ENCODE results near the gene POU2F2.

Gene POU2F2

DNA sequence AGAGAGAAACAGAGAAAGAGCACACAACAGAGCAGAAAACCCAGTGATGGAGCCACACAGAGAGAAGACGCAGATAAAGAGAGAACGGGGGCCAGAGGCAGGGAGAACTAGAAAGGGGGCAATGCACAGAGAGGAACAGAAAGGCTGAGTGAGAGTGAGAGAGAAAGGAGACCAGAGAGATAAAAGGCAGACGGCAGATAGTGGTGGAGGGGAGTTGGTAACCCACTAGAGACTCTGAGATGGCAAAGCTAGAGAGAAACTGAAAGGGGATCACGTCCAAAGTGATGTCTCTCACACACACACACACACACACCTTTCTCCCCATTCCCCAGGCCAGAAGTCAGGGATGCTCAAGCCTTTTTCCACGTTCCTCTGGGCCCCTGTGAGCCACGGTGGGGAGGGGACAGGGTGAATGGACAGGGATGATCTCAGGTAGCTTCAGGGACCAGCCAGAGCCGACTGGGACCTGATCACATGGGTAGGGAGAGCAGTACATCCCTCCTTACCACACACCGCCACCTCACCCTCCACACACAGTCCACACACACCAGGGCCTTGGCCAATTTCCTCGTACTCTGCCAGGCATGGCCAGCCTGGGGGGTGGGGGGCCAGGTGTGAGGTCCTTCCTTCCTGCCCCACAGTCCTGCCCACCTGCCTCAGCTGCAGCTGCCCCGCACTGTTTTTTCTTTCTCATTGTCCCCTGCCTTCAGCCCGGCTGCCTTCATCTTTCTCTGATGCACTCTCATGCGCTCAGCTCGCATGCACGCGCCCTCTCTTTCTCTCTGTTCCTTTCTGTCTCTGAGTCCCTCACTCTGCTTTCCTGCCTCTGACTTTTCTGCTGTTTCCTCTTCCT is 22.5 kb upstream of the POU2F2 start:
- DNase-seq: no peak

DNA sequence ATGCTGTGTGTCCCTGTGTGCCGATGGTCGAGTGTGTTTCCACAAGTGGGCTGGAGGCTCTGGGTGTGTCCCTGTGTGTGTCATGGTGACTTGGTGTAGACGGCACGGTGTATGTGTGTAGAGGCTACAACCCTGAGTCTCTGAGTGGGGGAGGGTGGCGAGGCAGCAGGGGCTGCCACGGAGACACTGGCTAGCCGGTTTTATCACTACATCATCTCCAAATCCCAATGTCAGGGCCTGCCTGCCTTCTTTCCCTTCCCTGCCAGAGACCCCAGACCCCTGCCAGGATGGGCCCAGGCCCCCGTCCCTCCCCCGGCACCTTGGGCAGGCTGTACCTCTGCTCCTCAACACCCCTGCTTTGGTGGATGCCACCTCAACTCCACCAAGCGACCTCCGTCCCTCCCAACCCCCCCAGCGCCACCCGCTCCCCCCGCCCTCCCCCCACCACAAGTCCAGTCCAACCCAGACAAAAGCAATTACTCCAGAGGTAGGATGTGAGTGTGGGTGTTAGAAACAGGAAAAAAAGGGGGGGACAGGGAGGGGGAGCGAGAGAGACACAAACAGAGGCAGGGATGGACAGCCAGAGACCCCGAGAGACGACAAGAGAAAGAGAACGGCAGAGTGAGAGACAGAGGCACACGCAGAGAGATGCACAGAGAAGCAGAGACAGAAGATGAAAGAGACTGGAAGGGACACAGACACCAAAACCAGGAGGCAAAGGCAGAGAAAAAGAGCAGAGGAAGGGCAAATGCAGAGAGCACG is 21.6 kb upstream of the POU2F2 start:
- no peak for DNase-seq

DNA sequence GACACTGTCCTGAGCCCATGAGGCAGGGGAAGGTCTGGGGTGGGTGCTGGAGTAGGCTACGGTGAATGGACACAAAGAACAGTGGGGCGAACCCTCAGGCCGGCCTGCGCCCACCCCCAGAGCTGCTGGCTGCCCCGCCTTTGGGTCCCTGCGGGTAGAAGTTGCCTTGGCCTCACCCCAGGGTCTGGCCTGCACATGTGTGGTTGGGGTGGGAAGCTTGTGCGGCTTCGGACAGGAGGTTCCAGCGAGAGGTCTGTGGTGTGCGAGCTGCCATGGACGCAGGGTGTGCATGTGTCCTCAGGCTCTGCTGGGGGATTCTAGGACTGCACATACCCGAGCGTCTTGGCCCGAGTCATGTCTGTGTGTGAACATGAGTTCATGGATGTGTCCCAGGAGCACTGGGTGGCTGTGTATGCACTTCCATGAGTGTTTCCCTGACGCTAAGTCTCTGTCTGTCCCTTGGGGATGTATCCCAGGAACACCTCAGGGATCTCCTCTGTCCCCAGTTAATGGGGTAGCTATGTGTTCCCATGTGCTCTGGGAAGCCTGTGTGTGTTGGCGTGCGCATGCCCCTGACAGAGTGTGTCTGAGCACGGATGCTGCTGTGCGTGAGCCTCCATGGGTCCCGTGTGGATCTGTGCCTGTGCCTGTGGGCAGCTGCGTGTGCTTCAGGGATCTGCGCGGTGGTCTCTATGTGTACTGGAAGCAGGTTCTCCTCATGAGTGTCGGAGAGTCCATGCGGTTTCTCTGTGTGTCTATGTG is 20.8 kb upstream of the POU2F2 start:
- DNase-seq: no peak

DNA sequence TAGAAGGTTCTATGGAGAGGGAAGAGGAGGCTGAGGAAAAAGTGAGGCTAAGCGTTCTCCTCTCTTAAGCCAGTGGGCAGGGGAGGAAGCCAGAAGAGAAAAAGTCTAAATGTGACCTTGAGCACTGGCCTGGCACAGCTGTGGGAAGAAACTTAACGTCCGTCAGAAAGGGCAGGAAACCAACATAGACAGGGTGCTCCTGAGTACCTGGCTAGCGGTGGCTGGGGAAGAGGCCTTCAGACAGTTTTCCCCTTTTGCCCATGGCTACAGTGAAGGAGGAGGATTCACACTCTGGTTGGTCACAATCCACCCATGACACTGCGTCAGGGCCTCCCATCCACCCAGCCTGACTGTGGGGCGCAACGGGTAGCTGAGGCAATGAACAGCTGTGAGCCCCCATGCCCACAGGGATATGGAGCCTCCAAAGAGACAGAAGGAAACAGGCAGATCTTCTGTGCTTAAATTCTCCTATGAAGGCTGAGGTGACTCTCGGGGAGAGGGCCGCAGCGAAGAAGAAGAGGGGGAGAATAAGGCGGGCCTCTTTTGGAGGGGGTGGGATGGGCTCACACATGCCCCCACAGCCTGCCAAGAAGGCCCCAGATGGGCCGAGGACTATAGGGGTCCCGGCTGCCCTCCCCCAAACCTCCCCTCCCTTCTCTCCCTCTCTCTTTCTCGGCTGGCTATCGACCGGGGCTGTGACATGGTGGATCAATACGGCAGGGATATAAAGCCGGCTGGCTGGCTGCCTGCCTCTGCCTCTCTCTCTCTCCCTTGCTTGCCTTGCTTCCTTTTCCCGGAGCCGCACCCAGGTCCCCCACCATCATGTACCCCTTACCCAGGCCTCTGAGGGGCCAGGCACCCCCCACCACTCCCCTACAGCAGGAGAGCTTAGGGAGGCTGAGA is 19.8 kb upstream of the POU2F2 start:
- no peak for DNase-seq

DNA sequence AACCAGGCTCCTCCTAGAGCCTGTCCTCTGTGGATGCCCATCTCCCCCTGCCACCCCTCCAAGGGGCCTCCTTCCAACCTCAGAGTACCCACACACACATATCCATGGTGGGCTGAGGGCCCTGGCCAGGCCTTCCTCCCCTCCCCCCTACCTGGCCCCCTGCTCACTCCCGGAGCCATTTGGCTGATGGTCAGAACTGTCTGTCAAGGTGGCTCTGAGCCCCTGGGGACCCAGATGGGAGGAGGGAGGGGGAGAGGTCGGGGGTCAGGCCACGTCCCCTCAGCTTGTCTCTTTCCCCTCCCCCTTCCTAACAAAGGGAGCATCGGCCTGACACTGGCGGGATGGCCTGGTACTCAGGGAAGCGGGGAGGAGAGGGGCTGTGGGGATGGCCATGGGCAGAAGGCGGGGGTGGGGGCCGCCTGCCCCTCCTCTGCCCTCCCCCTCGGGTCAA is 18.7 kb upstream of the POU2F2 start:
- DNase-seq: no peak

DNA sequence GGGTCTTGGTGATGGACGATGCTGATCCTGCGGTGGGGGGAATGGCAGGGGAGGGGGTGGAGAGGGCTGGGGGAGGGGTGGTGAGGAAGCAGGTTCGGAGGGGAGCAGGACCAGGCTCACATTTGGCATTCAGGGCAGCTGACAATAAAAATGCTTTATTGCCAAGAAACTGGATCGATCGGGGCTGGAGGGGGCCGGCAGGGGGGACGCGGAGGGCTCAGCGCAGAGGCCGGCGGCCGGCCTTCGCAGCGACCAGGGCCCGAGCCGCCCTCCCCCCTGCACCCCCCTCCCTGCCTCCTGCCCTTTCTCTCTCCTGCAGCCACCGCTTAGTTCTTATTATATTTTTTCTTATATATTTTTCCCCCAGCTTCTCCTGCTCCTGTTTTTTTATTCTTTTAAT is 18.1 kb upstream of the POU2F2 start:
- DNase-seq: no peak

DNA sequence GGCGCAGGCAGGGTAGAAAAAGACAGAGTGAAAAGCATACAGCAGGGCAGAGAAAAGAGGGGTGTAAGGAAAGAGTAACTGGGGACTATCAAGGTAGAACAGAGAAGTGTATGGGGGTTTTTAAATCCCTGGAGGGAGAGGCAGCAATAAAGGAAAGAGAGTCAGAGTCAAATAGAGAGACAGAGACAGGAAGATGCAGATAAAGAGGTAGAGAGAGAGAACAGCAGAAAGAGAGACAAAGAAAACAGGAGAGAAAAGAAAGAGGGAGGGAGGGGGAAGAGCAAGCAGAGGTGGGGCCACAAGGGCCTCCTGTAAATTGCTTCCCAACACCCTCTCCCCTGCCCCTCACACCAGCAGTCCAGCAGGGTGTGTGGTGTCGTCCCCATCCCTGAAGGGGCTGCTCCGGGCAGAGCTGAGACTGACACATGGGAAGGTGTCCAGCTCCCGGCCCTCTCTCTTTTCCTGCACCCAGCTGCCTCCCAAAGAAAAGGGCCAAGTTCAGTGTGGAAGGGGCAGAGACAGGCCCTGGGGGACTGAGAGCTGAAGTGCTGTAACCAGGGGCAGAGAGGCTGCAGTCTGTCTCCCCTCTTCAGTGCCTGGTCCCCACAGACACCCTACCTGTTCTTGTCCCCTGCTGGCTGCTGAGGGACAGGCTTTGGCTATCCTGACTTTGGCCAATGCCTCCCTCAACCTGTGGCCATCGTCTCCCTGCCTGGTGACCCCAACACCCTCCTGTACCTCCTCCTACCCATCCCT is 17.4 kb upstream of the POU2F2 start:
- no peak for DNase-seq

DNA sequence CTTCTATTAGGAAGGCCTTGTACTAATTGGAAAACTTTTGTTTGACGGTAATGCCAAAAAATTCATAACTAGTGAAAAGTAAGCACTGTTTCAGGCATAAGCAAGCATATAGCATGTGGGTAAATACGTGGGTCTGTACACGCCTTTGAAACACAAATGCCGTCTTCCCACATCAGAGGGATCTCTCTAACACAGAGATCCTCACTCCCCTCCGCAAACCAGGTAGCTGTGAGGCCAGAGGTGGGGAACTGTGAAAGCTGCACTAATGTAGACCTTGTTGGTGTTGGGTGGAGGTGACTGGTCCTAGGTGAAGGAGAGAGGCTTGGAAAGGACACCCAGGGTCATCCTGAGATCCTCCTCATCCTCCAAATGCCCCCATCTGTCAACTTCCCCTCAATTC is 16.0 kb upstream of the POU2F2 start:
- no peak for DNase-seq

DNA sequence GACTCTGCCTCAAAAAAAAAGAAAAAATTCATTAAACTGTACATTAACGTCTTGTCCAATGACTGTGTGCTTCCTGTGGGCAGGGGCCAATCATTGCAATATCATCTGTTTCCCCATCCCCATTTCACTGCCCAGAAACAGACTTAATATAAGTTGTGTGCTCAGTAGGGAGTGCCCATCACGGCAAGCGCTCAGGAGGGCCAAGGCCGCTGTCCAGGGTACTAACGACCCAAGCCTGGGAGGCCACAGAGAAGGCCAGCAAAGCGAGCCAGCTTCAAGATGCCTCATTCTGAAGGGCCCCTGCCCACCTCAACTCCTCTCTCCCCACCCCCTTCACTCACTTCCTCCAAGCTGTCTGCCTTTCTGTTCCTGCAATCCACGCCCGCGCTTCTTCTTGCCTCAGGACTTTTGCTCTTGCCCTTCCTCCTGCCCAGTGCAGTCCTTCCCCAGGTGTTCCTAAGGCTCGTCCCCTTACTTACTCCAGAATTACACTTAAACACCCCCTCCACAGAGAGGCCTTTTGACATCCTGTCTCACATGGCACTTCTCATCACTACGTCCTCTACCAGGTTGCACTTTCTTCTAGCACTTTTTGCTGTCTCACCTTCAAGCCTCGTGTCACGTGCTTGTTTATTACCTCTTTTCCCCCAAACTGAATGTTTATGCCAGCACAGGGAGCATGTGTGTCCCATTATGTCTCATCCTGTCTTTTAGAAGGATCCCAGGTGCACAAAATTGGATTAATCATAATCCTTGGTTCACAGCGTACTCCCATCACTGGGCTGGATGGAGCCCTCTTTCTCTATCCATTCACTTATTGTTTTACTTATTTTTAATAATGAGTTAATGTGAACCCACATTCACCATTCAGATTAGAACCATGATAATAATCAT is 11.3 kb upstream of the POU2F2 start:
- no peak for DNase-seq

DNA sequence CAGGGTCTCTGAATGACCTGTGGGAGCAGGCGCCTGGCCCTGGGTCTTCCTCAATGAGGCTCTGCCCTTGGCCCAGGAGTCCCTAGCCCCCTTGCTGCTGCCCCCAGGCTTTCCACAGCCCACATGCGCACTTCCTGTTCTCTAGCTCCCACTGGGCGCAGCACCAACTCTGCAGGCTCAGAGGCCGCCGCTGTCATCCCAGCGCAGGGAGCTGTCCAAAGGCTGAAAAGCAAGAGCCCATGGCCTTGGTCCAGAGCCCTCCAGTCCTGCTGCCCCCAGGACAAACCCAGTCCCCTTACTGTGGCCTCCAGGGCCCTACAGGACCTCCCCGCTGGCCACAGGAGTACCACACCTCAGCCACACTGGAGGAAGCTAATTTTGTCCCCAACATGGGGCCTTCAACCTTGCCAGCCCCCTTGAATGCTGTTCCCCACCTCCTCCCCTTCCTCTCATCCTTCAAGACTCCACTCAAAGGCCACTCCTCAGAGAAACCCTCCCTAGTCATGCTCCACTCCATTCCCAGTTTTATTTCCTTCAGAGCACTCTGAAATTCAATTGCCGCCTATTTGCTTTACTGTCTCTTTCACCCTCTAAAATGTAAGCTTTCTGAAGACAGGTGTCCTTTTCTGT is 8.0 kb upstream of the POU2F2 start:
- DNase-seq: no peak

DNA sequence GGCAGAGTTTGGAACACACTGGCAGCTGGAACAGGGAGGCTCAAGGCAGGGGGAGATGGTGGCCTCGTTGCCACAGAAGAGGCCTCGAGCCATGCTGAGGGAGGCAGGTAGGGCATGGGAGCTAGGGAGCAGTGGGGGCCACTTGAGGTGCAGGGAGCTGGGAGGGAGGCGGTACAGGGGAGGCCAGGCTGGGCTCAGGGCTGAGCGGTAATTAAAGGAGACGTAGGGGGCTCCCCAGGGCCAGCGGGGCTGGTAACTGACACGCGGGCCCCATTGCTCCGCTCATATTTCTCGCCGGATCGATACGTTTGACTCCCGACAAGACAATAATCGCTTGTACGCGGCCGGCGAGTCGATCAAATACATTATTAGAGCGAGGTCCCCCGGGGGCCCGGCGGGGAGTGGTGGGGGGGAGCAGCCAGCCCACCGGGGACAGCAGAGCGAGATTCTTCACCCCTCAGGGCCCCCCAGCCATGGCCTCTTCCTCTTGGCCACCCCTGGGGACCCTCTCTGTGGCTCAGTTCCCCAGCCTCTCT is 2.4 kb upstream of the POU2F2 start:
- DNase-seq: no peak

DNA sequence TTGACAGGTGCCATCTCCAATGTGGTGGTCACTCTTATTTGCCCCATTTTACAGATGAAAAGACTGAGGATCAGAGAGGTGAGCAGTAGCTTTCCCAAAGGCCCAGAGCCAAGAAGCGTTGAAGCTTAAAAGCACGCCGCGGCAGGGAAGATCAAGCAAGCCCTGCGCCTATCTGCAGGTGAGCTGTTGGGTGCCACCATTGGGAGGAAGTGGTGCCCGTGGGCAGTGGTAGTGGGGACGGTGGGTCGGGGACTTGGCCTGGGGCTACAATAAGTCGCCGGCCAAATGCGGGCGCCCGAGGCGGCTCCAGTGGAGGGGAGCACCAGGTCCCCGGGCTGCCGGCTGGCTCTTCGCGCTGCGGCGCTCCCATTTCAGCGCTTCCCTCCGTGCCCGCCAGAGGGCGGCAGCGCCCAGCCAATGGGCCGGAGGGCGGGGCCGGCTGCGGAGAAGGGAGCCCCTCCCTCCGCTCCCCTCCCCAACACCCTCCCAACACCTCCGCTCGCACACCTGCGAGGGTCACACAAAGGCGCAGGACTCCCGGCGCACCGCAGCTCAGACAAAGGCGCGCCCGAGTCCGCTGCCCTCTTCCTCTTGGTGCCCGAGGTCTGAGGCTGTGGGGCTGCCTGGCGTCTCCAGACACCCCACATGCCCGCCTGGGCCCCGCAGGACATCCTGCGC is 744 bp upstream of the POU2F2 start:
- DNase-seq: no peak

DNA sequence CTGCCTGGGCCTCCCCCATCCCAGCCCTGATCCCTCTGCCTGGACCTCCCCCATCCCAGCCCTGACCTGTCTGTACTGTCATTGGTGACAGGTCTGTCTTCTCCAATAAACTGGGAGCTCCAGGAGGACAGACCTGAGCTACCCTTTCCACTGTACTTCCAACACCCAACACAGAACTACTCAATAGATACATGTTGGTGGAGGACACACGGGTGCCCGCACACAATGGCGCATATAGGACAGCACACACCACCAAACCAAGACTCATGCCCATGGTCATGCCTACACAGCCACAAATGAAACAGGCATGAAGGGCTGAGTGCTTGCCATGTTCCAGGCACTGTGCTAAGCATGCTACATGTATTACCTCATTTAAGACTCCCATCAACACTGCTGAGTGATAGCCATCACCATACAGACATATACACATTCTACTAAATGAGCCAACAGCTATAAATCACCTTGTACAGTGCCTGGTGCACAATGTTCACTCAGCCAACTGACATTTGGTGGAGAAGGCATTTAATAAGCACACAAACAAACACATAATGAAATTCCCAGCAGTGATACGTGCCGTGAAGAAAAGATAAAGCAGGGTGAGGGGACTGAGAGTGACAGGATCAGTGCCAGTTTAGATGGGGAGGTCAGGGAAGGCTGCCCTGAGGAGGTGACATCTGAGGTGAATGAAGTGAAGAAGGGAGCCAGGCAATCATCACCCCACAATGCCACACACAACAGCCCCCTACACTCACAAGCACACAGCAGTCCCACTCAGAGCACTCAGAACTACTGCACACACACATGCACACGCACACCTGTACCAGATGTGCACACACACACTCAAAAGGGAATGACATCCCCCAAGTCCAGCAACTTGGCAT is 857 bp downstream of the POU2F2 start:
- no peak for DNase-seq

DNA sequence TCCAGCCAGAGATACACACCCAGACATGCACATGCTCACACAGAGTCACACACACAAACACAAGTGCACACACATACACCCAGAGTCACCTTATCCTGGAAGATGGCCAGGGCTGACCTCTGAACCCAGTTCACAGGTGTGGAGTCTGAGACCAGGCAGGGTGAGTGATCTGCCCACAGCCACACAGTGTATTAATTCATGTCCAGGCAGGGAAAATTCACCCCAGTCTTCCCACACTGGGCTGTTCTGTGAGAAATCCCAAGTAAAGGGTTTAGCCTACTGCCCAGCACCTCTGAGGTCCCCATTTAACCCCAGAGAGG is 2.0 kb downstream of the POU2F2 start:
- no peak for DNase-seq

DNA sequence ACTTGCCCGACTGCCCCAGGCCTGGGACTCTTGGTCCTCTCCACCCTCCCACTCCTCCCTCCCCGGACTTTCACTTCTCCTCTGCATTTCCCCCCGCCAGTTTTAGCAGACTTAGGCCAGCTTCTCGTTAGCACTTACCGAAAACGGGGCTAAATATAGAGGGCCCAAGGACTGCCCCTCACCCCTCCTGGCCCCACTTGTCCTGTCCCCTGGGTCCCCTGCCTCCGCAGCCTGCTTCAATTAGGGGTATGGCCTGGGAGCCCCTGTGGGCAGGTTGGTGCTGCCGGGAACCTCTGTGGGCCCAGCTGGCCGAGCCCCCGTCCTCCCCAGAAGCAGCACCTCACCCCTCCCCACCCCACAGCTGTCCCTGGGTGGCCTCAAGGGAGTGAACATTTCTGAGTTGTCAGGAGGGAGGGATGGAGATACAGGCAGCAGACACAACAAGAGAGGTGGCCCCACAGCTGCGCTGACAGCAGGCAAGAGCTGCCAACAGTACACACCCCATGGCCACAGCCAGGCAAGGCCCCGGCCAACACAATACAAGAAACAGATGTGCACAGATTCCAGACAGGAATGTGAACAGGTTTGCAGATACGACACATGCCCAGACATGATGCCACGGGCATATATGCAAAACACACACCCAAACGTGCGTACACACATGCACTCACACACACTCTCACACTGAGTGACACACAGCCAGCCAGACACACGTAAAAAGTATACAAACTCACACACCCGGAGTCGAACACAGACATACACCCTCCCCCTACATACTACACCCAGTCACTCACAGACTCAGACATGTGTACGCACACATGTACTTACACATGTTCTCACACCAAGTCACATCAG is 2.6 kb downstream of the POU2F2 start:
- DNase-seq: no peak

DNA sequence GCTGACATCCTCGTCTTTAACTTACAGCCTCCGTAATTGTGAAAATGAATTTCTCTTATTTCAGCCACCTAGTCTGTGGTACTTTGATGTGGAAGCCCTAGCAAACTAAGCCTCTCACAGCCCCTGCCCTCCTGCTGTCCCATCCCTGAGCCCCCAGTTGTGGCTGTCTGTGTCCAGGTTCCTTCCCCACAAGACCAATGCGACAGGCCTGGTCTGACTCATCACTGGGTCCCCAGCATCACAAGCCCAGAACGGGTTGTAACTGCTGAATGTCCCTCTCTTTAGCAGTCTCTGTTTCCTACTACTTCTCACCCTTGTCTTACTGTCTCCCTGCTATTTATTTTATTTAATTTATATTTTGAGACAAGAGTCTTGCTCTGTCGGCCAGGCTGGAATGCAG is 5.7 kb downstream of the POU2F2 start:
- DNase-seq: no peak

DNA sequence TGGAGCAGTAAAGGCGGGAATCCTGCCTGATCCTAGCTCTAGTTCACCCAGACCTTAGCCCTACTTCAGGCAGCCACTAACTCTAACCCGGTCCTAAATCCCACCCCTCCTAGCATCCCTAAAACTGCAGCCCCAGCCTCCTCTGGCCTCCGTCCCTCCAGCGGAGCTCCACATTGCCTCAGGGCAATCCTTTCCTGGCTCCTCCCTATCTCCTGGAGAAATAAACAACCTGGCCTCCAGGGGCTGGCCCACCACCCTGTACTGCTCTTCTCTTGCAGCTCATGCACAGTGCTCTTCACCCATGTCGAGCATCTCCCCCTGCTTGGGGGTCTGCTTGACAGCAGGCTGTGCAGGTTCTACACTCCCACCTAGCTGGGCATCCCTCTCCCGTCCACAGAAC is 6.7 kb downstream of the POU2F2 start:
- no peak for DNase-seq
